Measurements from ENCODE around the gene TWF1.
A peak's percentile ranks its signal among the peaks of the same experiment; 100 is the strongest.

The TWF1 gene

DNA sequence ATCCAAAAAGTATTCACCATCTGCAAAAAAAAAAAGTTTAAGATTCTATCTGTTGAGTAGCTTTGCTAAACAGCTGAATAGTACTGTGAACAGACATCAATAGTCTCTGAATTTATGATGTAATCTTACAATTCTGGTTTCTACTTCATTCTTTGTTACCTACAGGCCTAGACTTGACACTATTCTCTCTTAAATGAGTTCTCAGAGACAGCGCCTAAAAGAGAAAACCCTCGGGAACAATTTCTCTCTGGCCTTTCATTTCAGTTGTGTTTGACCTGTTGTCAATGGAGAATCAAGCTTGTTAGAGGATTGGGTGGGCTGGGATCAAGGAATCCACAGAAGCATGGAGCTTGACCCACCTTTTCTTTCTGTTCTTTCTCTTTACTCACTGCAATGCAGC is 5.9 kb upstream of the TWF1 start:
- POLR2A ChIA-PET, result no interaction called here
- CTCF ChIA-PET, result interaction anchor here (1.2 kb wide), 1 partner anchor 46 kb away, joined by 3 read pairs; no protein-coding TSS in a partner anchor
- TF ChIP-seq, protein P1, sequence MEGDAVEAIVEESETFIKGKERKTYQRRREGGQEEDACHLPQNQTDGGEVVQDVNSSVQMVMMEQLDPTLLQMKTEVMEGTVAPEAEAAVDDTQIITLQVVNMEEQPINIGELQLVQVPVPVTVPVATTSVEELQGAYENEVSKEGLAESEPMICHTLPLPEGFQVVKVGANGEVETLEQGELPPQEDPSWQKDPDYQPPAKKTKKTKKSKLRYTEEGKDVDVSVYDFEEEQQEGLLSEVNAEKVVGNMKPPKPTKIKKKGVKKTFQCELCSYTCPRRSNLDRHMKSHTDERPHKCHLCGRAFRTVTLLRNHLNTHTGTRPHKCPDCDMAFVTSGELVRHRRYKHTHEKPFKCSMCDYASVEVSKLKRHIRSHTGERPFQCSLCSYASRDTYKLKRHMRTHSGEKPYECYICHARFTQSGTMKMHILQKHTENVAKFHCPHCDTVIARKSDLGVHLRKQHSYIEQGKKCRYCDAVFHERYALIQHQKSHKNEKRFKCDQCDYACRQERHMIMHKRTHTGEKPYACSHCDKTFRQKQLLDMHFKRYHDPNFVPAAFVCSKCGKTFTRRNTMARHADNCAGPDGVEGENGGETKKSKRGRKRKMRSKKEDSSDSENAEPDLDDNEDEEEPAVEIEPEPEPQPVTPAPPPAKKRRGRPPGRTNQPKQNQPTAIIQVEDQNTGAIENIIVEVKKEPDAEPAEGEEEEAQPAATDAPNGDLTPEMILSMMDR (IDR thresholded peaks at IDR 0.05; ENCODE audit: control extremely low read depth, extremely low read depth, low read depth, missing control alignments), result no peak
- DNase-seq (ENCODE audit: extremely low spot score), result no peak

DNA sequence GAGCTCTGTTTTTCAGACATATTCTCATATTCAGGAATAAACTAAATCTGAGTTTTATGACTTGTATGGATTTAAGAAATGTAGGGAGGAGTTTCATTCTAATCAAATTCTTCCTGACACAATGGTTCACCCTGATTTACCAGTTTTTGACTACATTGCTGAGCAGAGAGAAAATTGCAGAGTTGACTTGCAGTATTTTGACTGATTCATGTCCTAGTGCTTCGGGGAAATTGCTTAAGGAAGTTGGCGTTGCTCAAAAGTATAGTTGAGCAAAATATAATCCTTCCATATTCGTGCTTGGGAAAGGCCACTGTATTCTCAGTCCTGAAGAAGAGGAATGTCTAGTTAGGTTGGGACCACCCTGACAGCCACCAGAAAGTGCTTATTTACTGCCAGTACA is 1.3 kb upstream of the TWF1 start:
- ChIA-PET POLR2A (no interaction called here), CTCF (interaction anchor here (1.2 to 3.3 kb wide), 8 partner anchors 11 to 1142 kb away, joined by 3 to 14 read pairs (median 8); no protein-coding TSS in a partner anchor)
- TF ChIP-seq, protein P1 (IDR thresholded peaks at IDR 0.05; ENCODE audit: control extremely low read depth, extremely low read depth, low read depth, missing control alignments), result no peak
- DNase-seq (ENCODE audit: extremely low spot score), result no peak

DNA sequence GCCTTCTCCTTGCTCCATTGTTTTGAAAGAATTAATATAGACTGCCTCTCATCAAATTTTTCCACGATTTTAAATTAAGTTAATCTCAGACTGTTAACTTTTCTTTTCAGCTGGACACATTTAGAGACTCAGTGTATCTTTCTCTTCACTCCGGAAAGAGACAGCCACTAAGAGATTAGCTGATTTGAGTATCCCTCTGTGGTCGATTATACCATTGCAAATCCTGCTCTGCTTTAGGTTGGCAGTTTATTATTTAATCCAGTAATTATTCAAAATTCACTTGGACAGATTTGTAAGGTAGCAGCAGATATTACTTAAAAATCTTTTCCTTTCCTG is 588 bp upstream of the TWF1 start:
- TF ChIP-seq, protein P1 (IDR thresholded peaks at IDR 0.05; ENCODE audit: control extremely low read depth, extremely low read depth, low read depth, missing control alignments), result no peak
- DNase-seq (ENCODE audit: extremely low spot score), result no peak
- ChIA-PET POLR2A (interaction anchor here (1.2 to 1.4 kb wide), 2 partner anchors 10 to 11 kb away, joined by 3 to 4 read pairs; no protein-coding TSS in a partner anchor), CTCF (interaction anchor here (1.0 to 3.3 kb wide), 11 partner anchors 12 to 77 kb away, joined by 3 to 14 read pairs (median 7); partner anchors contain the start of genes IRAK4 and PUS7L)

DNA sequence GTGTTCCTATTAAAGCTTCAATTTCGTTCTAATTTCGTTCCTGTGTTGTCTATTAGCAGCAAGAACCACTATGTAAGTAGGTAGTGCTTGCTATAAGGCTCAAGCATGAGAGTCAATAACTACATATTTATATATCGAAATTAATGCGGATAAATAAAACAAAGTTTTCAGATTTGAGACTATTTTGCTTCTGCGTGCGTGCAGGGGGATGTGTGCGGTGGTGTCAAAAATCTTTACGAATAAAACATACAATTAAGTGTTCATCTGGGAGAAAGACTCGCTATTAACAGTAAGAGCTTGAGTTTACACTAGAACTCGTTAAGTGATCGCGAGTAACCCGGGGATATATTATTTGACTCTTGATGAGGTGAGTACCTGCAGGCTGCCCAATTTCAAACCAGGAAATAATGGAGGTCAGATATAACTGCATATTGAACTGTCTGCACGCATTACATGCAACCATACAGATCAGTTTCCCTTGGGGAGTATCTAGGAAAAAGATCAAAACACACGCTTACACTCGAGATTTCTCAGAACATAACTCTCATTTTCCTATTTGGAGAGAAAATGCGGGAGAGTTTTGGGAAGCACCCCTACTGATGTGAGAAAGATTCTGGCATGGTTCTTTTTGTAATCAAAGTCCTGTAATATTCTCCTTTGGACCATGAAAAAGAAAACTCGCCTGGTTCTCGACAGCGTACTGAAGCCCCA is 813 bp downstream of the TWF1 start:
- POLR2A ChIA-PET, result interaction anchor here (1.2 to 1.4 kb wide), 3 partner anchors 8 to 13 kb away, joined by 3 to 4 read pairs (median 4); no protein-coding TSS in a partner anchor

DNA sequence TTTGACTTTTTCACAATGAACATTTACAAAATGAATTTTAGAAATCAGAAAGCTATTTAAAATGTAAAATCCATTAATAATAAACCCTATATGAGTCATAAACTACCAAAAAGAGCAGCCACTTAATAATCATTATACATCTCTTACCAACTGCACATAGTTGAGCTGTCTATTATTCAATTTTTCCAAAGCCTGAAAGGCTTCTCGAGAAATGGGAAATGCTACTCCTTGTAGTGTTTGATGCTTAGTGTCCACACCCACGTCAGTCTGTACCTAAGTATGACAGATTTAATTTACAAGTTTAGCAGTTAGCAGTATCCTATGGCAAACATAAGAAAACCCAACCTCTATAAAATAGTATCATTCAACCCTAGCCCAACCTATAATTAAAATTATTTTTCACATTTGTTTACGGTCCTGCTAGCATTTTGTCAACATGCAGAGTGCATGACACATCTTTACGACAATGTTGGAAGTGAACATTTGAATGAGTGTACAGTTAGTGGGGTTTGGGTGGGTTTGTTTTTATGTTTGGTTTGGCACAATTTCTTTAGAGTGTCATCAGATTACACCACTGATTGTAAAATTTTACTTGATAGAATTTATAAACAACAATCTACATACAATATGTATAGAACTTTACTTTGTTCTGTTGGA is 8.4 kb downstream of the TWF1 start:
- DNase-seq (ENCODE audit: extremely low spot score), result no peak
- POLR2A ChIA-PET, result interaction anchor here (1.5 kb wide), 1 partner anchor 9 kb away, joined by 4 read pairs; the partner anchor contains the start of gene TWF1
- TF ChIP-seq, protein P1 (IDR thresholded peaks at IDR 0.05; ENCODE audit: control extremely low read depth, extremely low read depth, low read depth, missing control alignments), result no peak
- CTCF ChIA-PET, result interaction anchor here (1.3 to 2.5 kb wide), 2 partner anchors 10 to 14 kb away, joined by 4 to 6 read pairs; no protein-coding TSS in a partner anchor

More for the DNA sequence above, 813 bp downstream of the TWF1 start:
- TF ChIP-seq, protein P1 (IDR thresholded peaks at IDR 0.05; ENCODE audit: control extremely low read depth, extremely low read depth, low read depth, missing control alignments), result no peak
- DNase-seq (ENCODE audit: extremely low spot score), result peak; percentile 19
- CTCF ChIA-PET, result interaction anchor here (1.0 to 3.3 kb wide), 14 partner anchors 10 to 1144 kb away, joined by 3 to 14 read pairs (median 4); partner anchors contain the start of genes IRAK4, PUS7L and TMEM117

DNA sequence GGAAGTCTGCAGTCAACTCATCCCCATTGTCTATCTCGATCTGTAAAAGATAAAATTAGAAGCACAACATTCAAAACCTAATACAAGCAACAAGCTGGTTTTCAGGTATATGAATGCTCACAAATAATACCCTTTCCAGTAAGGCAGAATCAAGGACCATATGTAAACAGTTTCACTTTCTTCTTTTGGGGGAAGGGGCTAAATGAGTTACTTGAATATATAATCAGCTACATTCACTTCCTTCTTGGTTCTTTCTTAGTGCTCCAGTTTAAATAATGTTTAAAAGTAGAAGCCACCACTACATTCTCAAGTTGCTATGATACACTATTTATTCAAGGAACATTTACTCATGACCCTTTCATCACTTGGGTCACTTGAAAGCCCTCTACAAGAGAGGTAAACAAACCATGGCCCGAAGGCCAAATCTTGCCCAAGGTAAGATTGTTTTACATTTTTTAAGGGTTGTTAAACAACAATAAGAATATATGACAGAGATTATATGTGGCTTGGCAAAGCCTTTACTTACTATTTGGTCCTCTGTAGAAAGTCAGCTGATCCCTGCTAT is 10.3 kb downstream of the TWF1 start:
- DNase-seq (ENCODE audit: extremely low spot score), result no peak
- ChIA-PET POLR2A (no interaction called here), CTCF (interaction anchor here (0.9 to 1.1 kb wide), 2 partner anchors 10 to 13 kb away, joined by 3 to 4 read pairs; partner anchors contain the start of gene TWF1)
- TF ChIP-seq, protein P1 (IDR thresholded peaks at IDR 0.05; ENCODE audit: control extremely low read depth, extremely low read depth, low read depth, missing control alignments), result no peak

Data from GM10248 (cell line).